Muscle of leg (tissue), 11 donors: Measurements from ENCODE around the gene ATP10A. TPM values are rescaled to one million over a fixed set of nuclear protein-coding genes. Genes with fewer than 3 reads are reported as not detected.

Experiments
- DNase-seq: peaks from one replicate; pipeline ENCODE4 v3.0.0; 2013
- H3K27ac ChIP-seq: one replicate; pipeline ENCODE4 v1.5.1; 2013; ENCODE audit warnings: mild to moderate bottlenecking, low read length, control low read depth
- H3K27me3 ChIP-seq: one replicate; pipeline ENCODE4 v1.6.1; 2013; ENCODE audit warnings: low read length; ENCODE audit not compliant: control insufficient read depth, insufficient read depth
- H3K36me3 ChIP-seq: one replicate; pipeline ENCODE4 v1.6.1; 2013; ENCODE audit warnings: low read length; ENCODE audit not compliant: control insufficient read depth, insufficient read depth
- H3K4me1 ChIP-seq: one replicate; pipeline ENCODE4 v1.6.1; 2013; ENCODE audit warnings: low read length; ENCODE audit not compliant: control insufficient read depth, insufficient read depth
- H3K4me3 ChIP-seq: one replicate; pipeline ENCODE4 v1.5.1; 2013; ENCODE audit warnings: low read length, control low read depth
- H3K9me3 ChIP-seq: replicated peaks from 2 replicates; pipeline ENCODE4 v1.6.1; 2013; ENCODE audit warnings: low read depth, low read length; ENCODE audit not compliant: control insufficient read depth
- WGBS: methylation state at CpG from one replicate; pipeline ENCODE4 v1.1.5; 2013; ENCODE audit warnings: missing lambda C conversion rate; ENCODE audit not compliant: insufficient coverage; 5-methylcytosine and 5-hydroxymethylcytosine counted together
- polyA plus RNA-seq, 8 donors: library from polyadenylated mRNA; unstranded; fragments of 120-200 nt; gene quantifications; one replicate each; pipeline versions ENCODE4 v1.2.1 to v1.2.3, GENCODE V29; 2013; ENCODE audit warnings: inconsistent platforms in 1 of 8, low replicate concordance in 1 of 8; ENCODE audit not compliant: insufficient read length in 8 of 8, insufficient read depth in 1 of 8
- total RNA-seq: library from RNA; stranded (reverse); fragments of 120-200 nt; gene quantifications from one replicate; pipeline ENCODE4 v1.2.4, GENCODE V29; 2013

The ATP10A gene
- total and polyA plus RNA-seq, 9 donors, result 1.9 to 4.9 (median 2.7) TPM

DNA sequence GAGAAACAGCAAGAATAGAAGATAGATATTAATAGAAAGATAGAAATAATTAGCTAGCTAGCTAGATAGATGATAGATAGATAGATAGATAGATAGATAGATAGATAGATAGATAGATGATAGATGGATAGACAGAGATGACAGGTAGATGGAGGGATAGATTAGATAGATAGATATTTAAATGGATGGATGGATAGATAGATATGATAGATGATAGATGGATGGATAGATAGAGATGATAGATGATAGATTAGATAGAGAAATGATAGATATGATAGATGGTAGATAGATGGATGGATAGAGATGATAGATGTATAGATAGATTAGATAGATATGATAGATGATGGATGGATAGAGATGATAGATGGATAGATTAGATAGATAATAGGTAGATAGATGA is 8.3 kb upstream of the ATP10A start:
- no peak for DNase-seq
- Histone ChIP-seq H3K36me3 (no peaks in the 10 kb centered on the region), H3K27me3 (peaks cover 1% of the 10 kb centered on the region), H3K9me3 (no peaks in the 10 kb centered on the region), H3K4me3 (no peak overlapping the region), H3K4me1 (no peaks in the 10 kb centered on the region), H3K27ac (no peak overlapping the region)

GRCh38 chr15:25870938-25871337 is 7.8 kb upstream of the ATP10A start:
- H3K27ac ChIP-seq, result no peak overlapping the region
- no peaks in the 10 kb centered on the region for H3K4me1 ChIP-seq
- WGBS, result no CpG with 5 or more reads among the region's 2 CpGs
- no peaks in the 10 kb centered on the region for H3K9me3 ChIP-seq
- H3K4me3 ChIP-seq, result no peak overlapping the region
- DNase-seq, result peak; percentile 82
- peaks cover 4% of the 10 kb centered on the region for H3K27me3 ChIP-seq
- no peaks in the 10 kb centered on the region for H3K36me3 ChIP-seq

- 74% methylated on average over 7 of the region's 8 CpGs for WGBS
- H3K36me3 ChIP-seq, result no peaks in the 10 kb centered on the region
Measured at GRCh38 chr15:25869701-25870100, 6.6 kb upstream of the ATP10A start.

GRCh38 chr15:25866874-25867273 is 3.7 kb upstream of the ATP10A start:
- peaks cover 8% of the 10 kb centered on the region for H3K4me1 ChIP-seq
- WGBS, result 98% methylated on average over 7 of the region's 7 CpGs
- H3K4me3 ChIP-seq, result no peak overlapping the region
- H3K36me3 ChIP-seq, result no peaks in the 10 kb centered on the region
- H3K9me3 ChIP-seq, result no peaks in the 10 kb centered on the region
- no peak for DNase-seq
- H3K27ac ChIP-seq, result no peak overlapping the region
- peaks cover 21% of the 10 kb centered on the region for H3K27me3 ChIP-seq

More at GRCh38 chr15:25869701-25870100, 6.6 kb upstream of the ATP10A start:
- H3K27ac ChIP-seq, result no peak overlapping the region
- H3K4me3 ChIP-seq, result no peak overlapping the region
- no peaks in the 10 kb centered on the region for H3K9me3 ChIP-seq
- DNase-seq, result no peak
- no peaks in the 10 kb centered on the region for H3K4me1 ChIP-seq
- peaks cover 6% of the 10 kb centered on the region for H3K27me3 ChIP-seq

GRCh38 chr15:25866251-25866650 is 3.1 kb upstream of the ATP10A start:
- no peak for DNase-seq
- H3K4me1 ChIP-seq, result peaks cover 13% of the 10 kb centered on the region
- 92% methylated on average over 8 of the region's 8 CpGs for WGBS

GRCh38 chr15:25864966-25865365 is 1.8 kb upstream of the ATP10A start:
- H3K27me3 ChIP-seq, result peaks cover 33% of the 10 kb centered on the region
- no peak overlapping the region for H3K4me3 ChIP-seq
- no peak overlapping the region for H3K27ac ChIP-seq
- no peak for DNase-seq
- H3K4me1 ChIP-seq, result peaks cover 21% of the 10 kb centered on the region
- H3K36me3 ChIP-seq, result no peaks in the 10 kb centered on the region
- H3K9me3 ChIP-seq, result no peaks in the 10 kb centered on the region
- 91% methylated on average over 3 of the region's 3 CpGs for WGBS

More at GRCh38 chr15:25866251-25866650, 3.1 kb upstream of the ATP10A start:
- Histone ChIP-seq H3K36me3 (no peaks in the 10 kb centered on the region), H3K9me3 (no peaks in the 10 kb centered on the region), H3K4me3 (no peak overlapping the region), H3K27me3 (peaks cover 28% of the 10 kb centered on the region), H3K27ac (no peak overlapping the region)

DNA sequence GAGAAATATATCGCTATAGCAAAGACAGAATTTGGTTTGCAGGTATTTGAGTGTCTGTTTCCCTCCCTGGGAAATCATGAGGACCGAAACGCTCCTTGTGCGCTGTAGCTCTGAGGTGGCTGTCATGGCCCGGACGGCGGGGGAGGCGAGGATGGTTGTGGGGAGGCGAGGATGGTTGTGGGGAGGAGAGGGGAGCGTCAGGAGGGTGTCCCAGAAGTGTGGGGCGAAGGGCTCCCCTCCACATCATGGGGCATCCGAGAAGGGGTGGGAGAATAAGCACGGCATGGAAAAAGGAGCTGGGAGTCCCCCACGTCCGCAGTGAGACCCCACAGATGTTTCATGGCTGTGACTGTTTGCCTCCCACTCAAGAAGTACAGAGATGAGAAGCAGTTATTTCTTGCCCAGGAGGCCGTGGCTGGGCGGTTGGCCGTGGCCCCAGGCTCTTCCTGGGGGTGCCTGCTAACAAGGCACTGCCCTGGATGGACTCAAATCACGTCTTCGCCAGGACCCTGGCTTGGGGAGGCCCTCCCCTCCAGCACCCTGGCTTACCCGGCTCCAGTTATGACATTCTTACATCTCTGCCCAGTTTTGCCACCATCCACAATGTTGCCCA is 947 bp upstream of the ATP10A start:
- WGBS, result 76% methylated on average over 11 of the region's 21 CpGs
- Histone ChIP-seq H3K4me3 (peak overlapping the region; percentile 59), H3K4me1 (peaks cover 28% of the 10 kb centered on the region), H3K9me3 (no peaks in the 10 kb centered on the region), H3K36me3 (no peaks in the 10 kb centered on the region), H3K27me3 (peaks cover 36% of the 10 kb centered on the region), H3K27ac (peak overlapping the region; percentile 78)
- no peak for DNase-seq

DNA sequence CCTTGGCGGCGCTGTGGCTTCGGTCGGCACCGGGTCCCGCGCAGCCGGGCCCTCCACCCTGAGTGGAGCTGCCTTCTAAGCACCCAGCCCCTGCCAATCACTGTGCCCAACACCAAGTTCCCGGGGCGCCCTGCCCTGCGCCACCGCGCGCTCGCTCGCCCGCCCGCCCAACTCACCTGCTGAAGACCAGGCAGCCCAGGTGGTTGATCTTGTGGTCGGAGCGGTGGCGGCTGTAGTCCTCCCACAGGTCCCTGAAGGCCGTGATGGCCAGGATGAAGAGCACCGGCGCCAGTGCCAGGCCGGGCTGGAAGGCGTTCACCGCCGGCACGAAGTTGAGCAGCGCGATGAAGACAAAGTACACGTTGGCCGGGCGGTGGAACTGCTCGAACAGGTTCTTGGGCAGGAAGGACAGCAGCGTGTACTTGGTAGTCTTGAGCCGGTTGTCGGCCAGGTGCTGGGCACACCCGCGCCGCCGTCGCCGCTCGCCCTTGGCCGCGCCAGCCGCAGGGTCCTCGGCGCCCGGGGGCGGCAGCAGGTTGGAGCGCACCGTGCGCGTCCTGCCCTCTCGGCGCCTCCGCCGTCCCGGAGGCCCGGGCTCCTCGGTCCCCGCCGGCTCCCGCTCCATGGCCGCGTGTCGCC is 536 bp downstream of the ATP10A start:
- peak; percentile 46 for DNase-seq
- Histone ChIP-seq H3K4me3 (peak overlapping the region; percentile 59), H3K4me1 (peaks cover 28% of the 10 kb centered on the region), H3K27ac (peak overlapping the region; percentile 63), H3K27me3 (peaks cover 36% of the 10 kb centered on the region), H3K9me3 (no peaks in the 10 kb centered on the region), H3K36me3 (no peaks in the 10 kb centered on the region)
- WGBS, result under 1% methylated on average over 69 of the region's 69 CpGs

DNA sequence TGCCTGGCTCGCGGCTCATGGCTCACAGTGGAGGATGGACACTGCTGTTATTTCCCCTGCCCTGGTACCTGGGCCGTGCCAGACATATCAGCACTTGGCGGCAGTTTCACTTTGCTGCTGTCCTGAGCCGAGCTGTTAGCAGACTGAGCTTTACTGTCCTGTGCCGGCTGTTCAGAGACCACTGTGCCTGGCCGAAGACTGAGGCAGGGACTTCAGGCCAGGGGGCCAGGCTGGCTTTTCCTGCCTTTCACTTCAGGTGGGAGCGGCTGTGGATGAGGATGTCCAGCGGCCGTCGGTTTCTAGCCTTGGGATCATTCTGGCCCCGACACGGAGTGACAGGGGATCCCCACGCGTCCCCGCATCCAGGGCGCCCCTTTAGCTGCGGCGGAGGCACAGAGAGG is 1.1 kb downstream of the ATP10A start:
- peaks cover 36% of the 10 kb centered on the region for H3K27me3 ChIP-seq
- H3K4me3 ChIP-seq, result peak overlapping the region; percentile 59
- no peaks in the 10 kb centered on the region for H3K9me3 ChIP-seq
- H3K4me1 ChIP-seq, result peaks cover 28% of the 10 kb centered on the region
- WGBS, result 25% methylated on average over 19 of the region's 19 CpGs
- H3K36me3 ChIP-seq, result no peaks in the 10 kb centered on the region
- H3K27ac ChIP-seq, result peak overlapping the region; percentile 63
- peak; percentile 48 for DNase-seq

GRCh38 chr15:25860885-25861866 is 2.0 kb downstream of the ATP10A start:
- Histone ChIP-seq H3K36me3 (no peaks in the 10 kb centered on the region), H3K4me3 (peak overlapping the region; percentile 59), H3K9me3 (no peaks in the 10 kb centered on the region), H3K27me3 (peaks cover 32% of the 10 kb centered on the region), H3K27ac (peak overlapping the region; percentile 45), H3K4me1 (peaks cover 28% of the 10 kb centered on the region)
- peak; percentile 62 for DNase-seq
- 73% methylated on average over 17 of the region's 20 CpGs for WGBS
